PFSK-1 (cell line): Measurements from ENCODE around the gene CARM1.

Experiments
- FOXP2 ChIP-seq: optimal IDR thresholded peaks from 2 replicates; pipeline ENCODE3; 2011; ENCODE audit warnings: borderline replicate concordance, control low read depth, inconsistent platforms; ENCODE audit not compliant: insufficient read depth; ENCODE audit errors: extremely low read length, extremely low read depth
- POLR2AphosphoS5 ChIP-seq: IDR thresholded peaks from 2 replicates; pipeline ENCODE4 v1.6.1; 2012; ENCODE audit warnings: low read depth, mild to moderate bottlenecking, control low read depth, low read length, moderate library complexity
- SIN3A ChIP-seq: IDR thresholded peaks from 2 replicates; pipeline ENCODE4 v1.6.1; 2012; ENCODE audit warnings: mild to moderate bottlenecking, low read length, moderate library complexity, borderline replicate concordance; ENCODE audit not compliant: insufficient read depth
- TAF1 ChIP-seq: IDR thresholded peaks from 2 replicates; pipeline ENCODE4 v1.6.1; 2012; ENCODE audit warnings: low read length, control low read depth, borderline replicate concordance; ENCODE audit not compliant: insufficient read depth
- TF ChIP-seq, protein P1 (sequence below), 2 experiments: IDR thresholded peaks; 2 replicates each; pipeline versions ENCODE4 v1.6.1 to v1.8.0; 2011 to 2012; ENCODE audit warnings: low read depth in 2 of 2, low read length in 2 of 2, control low read depth in 1 of 2, inconsistent platforms in 1 of 2, mild to moderate bottlenecking in 1 of 2, moderate library complexity in 1 of 2; ENCODE audit not compliant: insufficient read depth in 1 of 2

Gene CARM1

DNA sequence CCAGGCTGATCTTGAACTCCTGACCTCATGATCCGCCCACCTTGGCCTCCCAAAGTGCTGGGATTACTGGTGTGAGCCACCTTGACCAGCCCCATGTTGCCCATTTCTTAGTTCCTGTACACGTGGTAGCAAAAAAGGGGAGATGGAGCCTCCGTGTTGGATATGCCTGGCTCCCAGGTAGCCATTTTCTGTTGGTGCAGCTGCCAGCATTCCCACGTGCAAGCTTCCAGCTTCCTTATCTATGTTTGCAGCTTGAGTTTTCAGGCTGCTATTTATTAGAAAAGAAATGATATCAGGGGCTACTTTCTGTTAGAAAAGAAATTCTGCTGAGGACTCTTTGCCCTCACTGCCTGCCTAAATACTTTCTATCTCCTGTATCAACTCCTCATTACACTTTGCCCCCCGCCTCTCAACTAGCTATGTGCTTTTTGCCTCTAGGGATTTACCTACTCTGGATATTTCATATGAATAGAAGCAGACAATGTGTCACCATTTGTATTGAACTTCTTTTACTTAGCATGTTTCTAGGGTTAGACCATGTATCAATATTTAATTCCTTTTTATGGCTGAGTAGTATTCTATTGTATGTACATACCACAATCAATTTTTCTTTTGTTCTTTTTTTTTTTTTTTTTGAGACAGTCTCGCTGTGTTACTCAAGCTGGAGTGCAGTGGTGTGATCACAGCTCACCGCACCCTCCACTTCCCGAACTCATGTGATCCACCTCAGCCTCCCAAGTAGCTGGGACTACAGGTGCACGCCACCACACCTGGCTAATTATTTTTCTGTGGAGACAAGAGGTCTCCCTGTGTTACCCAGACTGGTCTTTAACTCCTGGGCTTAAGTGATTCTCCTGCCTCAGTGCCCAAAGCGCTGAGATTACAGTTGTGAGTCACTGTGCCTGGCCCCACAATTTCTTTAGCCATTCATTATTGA, 32.0 kb upstream of the CARM1 start:
- TF ChIP-seq SIN3A (no peak), FOXP2 (no peak), TAF1 (no peak), POLR2AphosphoS5 (no peak)
- TF ChIP-seq, protein P1, sequence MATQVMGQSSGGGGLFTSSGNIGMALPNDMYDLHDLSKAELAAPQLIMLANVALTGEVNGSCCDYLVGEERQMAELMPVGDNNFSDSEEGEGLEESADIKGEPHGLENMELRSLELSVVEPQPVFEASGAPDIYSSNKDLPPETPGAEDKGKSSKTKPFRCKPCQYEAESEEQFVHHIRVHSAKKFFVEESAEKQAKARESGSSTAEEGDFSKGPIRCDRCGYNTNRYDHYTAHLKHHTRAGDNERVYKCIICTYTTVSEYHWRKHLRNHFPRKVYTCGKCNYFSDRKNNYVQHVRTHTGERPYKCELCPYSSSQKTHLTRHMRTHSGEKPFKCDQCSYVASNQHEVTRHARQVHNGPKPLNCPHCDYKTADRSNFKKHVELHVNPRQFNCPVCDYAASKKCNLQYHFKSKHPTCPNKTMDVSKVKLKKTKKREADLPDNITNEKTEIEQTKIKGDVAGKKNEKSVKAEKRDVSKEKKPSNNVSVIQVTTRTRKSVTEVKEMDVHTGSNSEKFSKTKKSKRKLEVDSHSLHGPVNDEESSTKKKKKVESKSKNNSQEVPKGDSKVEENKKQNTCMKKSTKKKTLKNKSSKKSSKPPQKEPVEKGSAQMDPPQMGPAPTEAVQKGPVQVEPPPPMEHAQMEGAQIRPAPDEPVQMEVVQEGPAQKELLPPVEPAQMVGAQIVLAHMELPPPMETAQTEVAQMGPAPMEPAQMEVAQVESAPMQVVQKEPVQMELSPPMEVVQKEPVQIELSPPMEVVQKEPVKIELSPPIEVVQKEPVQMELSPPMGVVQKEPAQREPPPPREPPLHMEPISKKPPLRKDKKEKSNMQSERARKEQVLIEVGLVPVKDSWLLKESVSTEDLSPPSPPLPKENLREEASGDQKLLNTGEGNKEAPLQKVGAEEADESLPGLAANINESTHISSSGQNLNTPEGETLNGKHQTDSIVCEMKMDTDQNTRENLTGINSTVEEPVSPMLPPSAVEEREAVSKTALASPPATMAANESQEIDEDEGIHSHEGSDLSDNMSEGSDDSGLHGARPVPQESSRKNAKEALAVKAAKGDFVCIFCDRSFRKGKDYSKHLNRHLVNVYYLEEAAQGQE (IDR thresholded peaks at IDR 0.05; ENCODE audit: insufficient read depth in 1 of 2, low read depth in 2 of 2, low read length in 2 of 2): no peak

DNA sequence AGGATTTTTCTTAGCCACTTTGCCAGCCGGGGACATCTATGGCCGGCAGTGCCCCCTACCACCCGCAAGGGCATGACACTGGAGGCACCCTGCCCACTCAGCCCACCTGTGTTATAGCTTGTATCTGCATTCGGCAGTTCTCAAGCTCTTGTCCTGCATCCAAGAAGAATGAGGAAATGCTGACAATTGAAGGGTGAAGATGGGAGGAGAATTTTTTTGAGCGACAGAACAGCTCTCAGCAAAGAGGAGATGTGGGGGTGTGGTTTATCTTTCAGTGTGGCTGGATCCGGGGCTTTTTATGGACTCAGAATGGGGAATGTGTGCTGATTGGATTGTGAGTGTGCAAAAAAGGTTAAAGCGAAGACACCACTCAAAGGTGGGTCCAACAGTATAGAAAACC, 28.6 kb upstream of the CARM1 start:
- TF ChIP-seq TAF1: no peak

DNA sequence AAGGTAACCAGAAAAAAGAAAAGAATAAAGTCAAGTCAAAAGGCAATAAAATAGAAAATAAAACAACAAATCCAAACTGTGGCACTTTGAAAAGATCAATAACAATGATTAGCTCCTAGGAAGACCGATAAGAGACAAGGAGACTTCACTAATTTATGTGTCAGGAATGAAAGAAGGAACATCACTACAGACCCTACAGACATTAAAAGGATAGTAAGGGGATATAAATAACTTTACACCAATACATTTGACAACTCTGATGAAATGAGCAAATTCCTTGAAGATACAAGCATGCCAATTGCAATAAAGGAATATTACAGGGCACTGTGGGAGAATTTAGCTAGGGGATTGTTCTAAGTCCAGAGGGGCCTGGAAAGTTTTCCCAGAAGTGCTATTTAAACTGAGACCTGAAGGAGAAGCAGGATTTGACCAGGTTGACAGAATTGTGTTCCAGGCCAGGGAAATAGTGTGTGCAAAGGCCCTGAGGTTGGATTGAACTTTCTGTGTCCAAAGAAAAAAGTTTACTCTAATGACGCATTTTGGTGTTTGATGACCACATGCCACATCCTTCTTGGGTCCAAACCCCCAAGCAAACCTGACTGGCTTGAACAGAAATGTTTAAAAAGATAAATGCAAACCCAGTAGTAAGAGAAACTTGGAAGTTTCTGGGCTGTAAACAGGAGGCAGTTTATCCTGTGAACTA, 24.7 kb upstream of the CARM1 start:
- TF ChIP-seq POLR2AphosphoS5 (no peak), SIN3A (no peak), TAF1 (no peak), FOXP2 (no peak)
- TF ChIP-seq, protein P1 (IDR thresholded peaks at IDR 0.05; ENCODE audit: insufficient read depth in 1 of 2, low read depth in 2 of 2, low read length in 2 of 2): no peak

DNA sequence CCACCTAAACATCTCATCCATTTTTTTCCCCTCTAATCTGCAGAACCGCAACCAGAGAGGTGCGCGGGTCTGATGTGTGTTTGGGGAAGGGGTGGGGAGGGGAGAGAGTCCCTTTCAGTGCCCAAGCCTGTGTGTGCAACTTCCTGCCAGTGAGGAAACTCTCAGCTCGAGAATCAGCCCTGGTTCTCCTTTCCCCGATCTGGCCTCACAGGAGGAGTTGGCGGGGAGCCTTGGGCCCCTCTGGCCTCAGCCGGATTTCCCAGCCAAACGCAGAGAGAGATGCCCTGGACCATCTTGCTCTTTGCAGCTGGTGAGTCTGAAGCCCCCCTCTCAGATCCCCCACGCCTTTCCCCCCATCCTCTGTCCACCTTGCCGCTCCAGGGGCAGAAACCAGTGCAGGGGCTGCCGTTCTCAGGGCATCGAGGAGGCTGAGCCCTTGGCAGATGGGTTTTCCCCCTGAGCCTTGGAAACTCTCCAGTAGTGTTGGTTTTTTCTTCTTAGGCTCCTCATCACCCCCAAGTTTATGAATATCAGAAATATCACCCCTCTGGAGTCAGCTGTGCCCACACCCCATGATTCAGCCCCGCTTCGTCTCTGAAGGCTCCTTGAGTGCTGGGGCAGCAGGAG, 23.0 kb upstream of the CARM1 start, which contains the start of gene C19orf38:
Gene C19orf38 (plus strand): TSS at position 186 of the 627 bp plus-strand sequence. CDS start 94 bp downstream, at position 280.
- TF ChIP-seq, protein P1 (IDR thresholded peaks at IDR 0.05; ENCODE audit: insufficient read depth in 1 of 2, low read depth in 2 of 2, low read length in 2 of 2): no peak
- TF ChIP-seq POLR2AphosphoS5 (no peak), TAF1 (no peak), SIN3A (no peak), FOXP2 (no peak)

DNA sequence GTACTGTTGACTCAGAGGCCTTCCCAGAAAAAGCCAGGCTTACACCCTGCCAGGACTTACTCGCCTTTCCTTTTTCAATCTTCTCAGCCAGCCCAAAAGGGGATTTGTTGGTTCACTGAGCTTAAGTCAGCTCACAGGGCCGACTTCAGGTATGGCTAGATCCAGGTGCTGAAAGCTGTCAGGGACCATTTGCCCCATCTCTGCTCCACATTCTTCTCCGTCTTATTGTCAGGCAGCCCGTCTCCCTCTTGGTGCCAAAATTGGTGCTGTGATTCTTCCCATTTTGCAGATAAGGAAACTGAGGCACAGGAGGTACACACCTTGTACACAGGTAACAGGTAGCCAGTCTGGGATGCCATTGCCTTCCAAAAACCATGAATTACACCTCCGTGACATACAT, 20.7 kb upstream of the CARM1 start:
- no peak for TF ChIP-seq SIN3A
- TF ChIP-seq, protein P1 (IDR thresholded peaks at IDR 0.05; ENCODE audit: insufficient read depth in 1 of 2, low read depth in 2 of 2, low read length in 2 of 2): no peak
- no peak for TF ChIP-seq TAF1
- no peak for TF ChIP-seq POLR2AphosphoS5
- no peak for TF ChIP-seq FOXP2
